ENCODE data around the gene HIC1. TPM values are rescaled to one million over a fixed set of nuclear protein-coding genes. Genes with fewer than 3 reads are reported as not detected.

The HIC1 gene
- total and polyA plus RNA-seq, 9 of the 15 experiments (the other 6 are each of a cell fraction or from before 2014, with no cell fraction given) = 0.01 to 2.5 (median 0.18) TPM

DNA sequence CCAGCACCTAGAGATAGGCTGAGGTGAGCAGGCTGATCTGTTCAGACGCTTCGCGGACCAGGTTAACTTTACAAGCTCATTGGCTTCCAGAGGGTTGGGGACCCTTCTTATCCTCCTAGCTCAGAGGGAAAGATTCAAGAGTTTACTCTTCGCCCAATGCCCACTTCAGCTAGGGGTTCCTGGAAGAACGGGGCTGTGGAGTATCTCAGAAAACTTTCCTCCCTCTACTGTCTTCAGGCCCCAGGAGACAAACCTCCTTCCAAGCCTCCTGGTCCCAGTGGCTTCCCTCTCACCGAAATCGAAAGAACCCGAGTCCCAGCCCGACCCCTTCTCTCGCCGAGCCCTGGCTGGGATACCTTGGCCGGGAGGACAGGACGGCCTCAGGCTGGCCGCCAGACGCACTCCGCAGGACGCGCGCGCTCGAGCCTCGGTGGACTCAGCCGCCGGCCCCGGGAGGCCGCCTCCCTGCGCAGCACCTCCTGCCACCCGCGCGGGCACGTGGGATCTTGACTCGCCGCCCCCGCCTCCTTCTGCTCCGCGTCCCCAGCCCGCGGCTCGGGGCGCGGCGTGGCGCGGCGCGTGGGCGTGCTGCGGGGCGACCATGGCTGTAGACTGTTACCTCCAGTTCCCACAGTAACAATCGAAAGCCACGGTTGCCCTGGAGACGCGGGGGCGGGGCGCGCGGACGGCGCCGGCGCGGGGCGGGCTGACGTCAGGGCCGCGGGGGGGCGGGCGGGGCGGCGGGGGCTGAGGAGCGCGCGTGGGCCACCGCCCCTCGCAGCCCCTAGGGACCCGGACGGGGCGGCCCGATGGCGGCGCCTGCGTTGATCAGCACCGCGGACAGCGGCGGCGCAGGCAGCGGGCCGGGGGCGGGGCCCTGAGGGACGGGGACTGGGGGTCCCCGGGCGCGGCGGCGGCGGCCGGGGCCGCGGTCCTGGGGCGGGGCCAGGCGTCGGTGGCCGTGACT, 5.3 kb upstream of the HIC1 start (continued):
- TF ChIP-seq NR2C2 (CRISPR knock-in tag; IDR thresholded peaks at IDR 0.05) (no peak), NR2C2 (tag; IDR thresholded peaks at IDR 0.05) (peak; percentile 34; the same call in 1 of the 2 replicates), RBFOX2 (IDR thresholded peaks at IDR 0.05; ENCODE audit: low read depth, low read length) (peak; percentile 49), POLR2G (IDR thresholded peaks at IDR 0.05; ENCODE audit: low read depth, low read length) (peak; percentile 46; the same call in 1 of the 2 replicates), ZNF785 (CRISPR knock-in tag; IDR thresholded peaks at IDR 0.05) (no peak), BCOR (IDR thresholded peaks at IDR 0.05) (no peak), ZNF324 (CRISPR knock-in tag; IDR thresholded peaks at IDR 0.05) (no peak), BHLHE40 (IDR thresholded peaks at IDR 0.05; ENCODE audit: low read length) (0 out of 2 replicates have a peak, but pooled peaks have one; percentile 26), ZNF431 (CRISPR knock-in tag; IDR thresholded peaks at IDR 0.05) (0 out of 2 replicates have a peak, but pooled peaks have one; percentile 5), ZKSCAN3 (CRISPR knock-in tag; IDR thresholded peaks at IDR 0.05) (no peak)
- TF ChIP-seq, protein P1, sequence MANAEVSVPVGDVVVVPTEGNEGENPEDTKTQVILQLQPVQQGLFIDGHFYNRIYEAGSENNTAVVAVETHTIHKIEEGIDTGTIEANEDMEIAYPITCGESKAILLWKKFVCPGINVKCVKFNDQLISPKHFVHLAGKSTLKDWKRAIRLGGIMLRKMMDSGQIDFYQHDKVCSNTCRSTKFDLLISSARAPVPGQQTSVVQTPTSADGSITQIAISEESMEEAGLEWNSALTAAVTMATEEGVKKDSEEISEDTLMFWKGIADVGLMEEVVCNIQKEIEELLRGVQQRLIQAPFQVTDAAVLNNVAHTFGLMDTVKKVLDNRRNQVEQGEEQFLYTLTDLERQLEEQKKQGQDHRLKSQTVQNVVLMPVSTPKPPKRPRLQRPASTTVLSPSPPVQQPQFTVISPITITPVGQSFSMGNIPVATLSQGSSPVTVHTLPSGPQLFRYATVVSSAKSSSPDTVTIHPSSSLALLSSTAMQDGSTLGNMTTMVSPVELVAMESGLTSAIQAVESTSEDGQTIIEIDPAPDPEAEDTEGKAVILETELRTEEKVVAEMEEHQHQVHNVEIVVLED (CRISPR knock-in tag; IDR thresholded peaks at IDR 0.05) = peak; percentile 87
- TF ChIP-seq, protein P2, sequence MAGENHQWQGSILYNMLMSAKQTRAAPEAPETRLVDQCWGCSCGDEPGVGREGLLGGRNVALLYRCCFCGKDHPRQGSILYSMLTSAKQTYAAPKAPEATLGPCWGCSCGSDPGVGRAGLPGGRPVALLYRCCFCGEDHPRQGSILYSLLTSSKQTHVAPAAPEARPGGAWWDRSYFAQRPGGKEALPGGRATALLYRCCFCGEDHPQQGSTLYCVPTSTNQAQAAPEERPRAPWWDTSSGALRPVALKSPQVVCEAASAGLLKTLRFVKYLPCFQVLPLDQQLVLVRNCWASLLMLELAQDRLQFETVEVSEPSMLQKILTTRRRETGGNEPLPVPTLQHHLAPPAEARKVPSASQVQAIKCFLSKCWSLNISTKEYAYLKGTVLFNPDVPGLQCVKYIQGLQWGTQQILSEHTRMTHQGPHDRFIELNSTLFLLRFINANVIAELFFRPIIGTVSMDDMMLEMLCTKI (IDR thresholded peaks at IDR 0.05; ENCODE audit: partially characterized antibody) = no peak
- TF ChIP-seq, protein P3, sequence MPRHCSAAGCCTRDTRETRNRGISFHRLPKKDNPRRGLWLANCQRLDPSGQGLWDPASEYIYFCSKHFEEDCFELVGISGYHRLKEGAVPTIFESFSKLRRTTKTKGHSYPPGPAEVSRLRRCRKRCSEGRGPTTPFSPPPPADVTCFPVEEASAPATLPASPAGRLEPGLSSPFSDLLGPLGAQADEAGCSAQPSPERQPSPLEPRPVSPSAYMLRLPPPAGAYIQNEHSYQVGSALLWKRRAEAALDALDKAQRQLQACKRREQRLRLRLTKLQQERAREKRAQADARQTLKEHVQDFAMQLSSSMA (CRISPR knock-in tag; IDR thresholded peaks at IDR 0.05) = no peak
- TF ChIP-seq, protein P4, sequence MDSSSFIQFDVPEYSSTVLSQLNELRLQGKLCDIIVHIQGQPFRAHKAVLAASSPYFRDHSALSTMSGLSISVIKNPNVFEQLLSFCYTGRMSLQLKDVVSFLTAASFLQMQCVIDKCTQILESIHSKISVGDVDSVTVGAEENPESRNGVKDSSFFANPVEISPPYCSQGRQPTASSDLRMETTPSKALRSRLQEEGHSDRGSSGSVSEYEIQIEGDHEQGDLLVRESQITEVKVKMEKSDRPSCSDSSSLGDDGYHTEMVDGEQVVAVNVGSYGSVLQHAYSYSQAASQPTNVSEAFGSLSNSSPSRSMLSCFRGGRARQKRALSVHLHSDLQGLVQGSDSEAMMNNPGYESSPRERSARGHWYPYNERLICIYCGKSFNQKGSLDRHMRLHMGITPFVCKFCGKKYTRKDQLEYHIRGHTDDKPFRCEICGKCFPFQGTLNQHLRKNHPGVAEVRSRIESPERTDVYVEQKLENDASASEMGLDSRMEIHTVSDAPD (CRISPR knock-in tag; IDR thresholded peaks at IDR 0.05) = no peak
- TF ChIP-seq, protein P5, sequence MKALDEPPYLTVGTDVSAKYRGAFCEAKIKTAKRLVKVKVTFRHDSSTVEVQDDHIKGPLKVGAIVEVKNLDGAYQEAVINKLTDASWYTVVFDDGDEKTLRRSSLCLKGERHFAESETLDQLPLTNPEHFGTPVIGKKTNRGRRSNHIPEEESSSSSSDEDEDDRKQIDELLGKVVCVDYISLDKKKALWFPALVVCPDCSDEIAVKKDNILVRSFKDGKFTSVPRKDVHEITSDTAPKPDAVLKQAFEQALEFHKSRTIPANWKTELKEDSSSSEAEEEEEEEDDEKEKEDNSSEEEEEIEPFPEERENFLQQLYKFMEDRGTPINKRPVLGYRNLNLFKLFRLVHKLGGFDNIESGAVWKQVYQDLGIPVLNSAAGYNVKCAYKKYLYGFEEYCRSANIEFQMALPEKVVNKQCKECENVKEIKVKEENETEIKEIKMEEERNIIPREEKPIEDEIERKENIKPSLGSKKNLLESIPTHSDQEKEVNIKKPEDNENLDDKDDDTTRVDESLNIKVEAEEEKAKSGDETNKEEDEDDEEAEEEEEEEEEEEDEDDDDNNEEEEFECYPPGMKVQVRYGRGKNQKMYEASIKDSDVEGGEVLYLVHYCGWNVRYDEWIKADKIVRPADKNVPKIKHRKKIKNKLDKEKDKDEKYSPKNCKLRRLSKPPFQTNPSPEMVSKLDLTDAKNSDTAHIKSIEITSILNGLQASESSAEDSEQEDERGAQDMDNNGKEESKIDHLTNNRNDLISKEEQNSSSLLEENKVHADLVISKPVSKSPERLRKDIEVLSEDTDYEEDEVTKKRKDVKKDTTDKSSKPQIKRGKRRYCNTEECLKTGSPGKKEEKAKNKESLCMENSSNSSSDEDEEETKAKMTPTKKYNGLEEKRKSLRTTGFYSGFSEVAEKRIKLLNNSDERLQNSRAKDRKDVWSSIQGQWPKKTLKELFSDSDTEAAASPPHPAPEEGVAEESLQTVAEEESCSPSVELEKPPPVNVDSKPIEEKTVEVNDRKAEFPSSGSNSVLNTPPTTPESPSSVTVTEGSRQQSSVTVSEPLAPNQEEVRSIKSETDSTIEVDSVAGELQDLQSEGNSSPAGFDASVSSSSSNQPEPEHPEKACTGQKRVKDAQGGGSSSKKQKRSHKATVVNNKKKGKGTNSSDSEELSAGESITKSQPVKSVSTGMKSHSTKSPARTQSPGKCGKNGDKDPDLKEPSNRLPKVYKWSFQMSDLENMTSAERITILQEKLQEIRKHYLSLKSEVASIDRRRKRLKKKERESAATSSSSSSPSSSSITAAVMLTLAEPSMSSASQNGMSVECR (CRISPR knock-in tag; IDR thresholded peaks at IDR 0.05) = peak; percentile 84
- TF ChIP-seq, protein P6, sequence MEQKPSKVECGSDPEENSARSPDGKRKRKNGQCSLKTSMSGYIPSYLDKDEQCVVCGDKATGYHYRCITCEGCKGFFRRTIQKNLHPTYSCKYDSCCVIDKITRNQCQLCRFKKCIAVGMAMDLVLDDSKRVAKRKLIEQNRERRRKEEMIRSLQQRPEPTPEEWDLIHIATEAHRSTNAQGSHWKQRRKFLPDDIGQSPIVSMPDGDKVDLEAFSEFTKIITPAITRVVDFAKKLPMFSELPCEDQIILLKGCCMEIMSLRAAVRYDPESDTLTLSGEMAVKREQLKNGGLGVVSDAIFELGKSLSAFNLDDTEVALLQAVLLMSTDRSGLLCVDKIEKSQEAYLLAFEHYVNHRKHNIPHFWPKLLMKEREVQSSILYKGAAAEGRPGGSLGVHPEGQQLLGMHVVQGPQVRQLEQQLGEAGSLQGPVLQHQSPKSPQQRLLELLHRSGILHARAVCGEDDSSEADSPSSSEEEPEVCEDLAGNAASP (IDR thresholded peaks at IDR 0.05) = no peak

All from K562 (cell line).